ENCODE data around the gene HPS3.

The HPS3 gene

GRCh38 chr3:149115114-149115513 is 14.3 kb upstream of the HPS3 start:
- ChIA-PET CTCF (no interaction called here), POLR2A (no interaction called here)
- Histone ChIP-seq H3K4me3 (ENCODE audit: low read depth, low read length) (no peak overlapping the region), H3K4me1 (ENCODE audit: control insufficient read depth, insufficient read depth, low read length) (no peaks in the 10 kb centered on the region), H3K9me3 (ENCODE audit: control insufficient read depth, insufficient read depth, low read depth, low read length) (no peaks in the 10 kb centered on the region), H3K36me3 (ENCODE audit: control insufficient read depth in 2 of 2, insufficient read depth in 1 of 2, low read length in 2 of 2) (no peaks in the 10 kb centered on the region), H3K27ac (ENCODE audit: extremely low read depth, low read depth, low read length) (no peak overlapping the region)
- no peak for TF ChIP-seq ZBTB20 (tag by site-specific recombination; IDR thresholded peaks at IDR 0.05)
- no peak for TF ChIP-seq ZNF558 (tag by site-specific recombination; IDR thresholded peaks at IDR 0.05)
- no peak for TF ChIP-seq ELK4 (IDR thresholded peaks at IDR 0.05; ENCODE audit: borderline replicate concordance, low read depth, low read length)
- TF ChIP-seq ZNF354C (tag by site-specific recombination; IDR thresholded peaks at IDR 0.05; ENCODE audit: borderline replicate concordance, low read depth): no peak
- no peak for TF ChIP-seq ZNF521 (tag by site-specific recombination; IDR thresholded peaks at IDR 0.05)
- TF ChIP-seq ZNF518A (tag by site-specific recombination; conservative IDR thresholded peaks at IDR 0.05; ENCODE audit: low read depth): no peak
- no peak for TF ChIP-seq PRDM10 (tag by site-specific recombination; IDR thresholded peaks at IDR 0.05)
- TF ChIP-seq YY1 (tag by site-specific recombination; IDR thresholded peaks at IDR 0.05): no peak
- TF ChIP-seq INSM2 (tag by site-specific recombination; IDR thresholded peaks at IDR 0.05): no peak
- TF ChIP-seq HIC1 (tag by site-specific recombination; IDR thresholded peaks at IDR 0.05): no peak
- no peak for TF ChIP-seq ZNF623 (tag by site-specific recombination; IDR thresholded peaks at IDR 0.05)
